H9 (cell line): ENCODE measurements around the gene NLE1. TPM values are rescaled to one million over a fixed set of nuclear protein-coding genes. Genes with fewer than 3 reads are reported as not detected.

ENCODE experiments used
- DNase-seq: peaks from one replicate; pipeline ENCODE4 v3.0.0-alpha.2; 2017
- H2AFZ ChIP-seq: one replicate; pipeline ENCODE4 v1.6.1; 2013; ENCODE audit warnings: mild to moderate bottlenecking, low read length, control low read depth, moderate library complexity
- H2AK5ac ChIP-seq: 2 replicates; pipeline ENCODE4 v1.6.1; 2013; ENCODE audit warnings: low read length, control low read depth, mixed read lengths; ENCODE audit not compliant: insufficient read length
- H2BK120ac ChIP-seq: one replicate; pipeline ENCODE4 v1.6.1; 2013; ENCODE audit warnings: low read depth, mild to moderate bottlenecking, low read length, control low read depth, inconsistent platforms; ENCODE audit not compliant: poor library complexity, severe bottlenecking
- H2BK12ac ChIP-seq: 2 replicates; pipeline ENCODE4 v1.6.1; 2013; ENCODE audit warnings: low read length, control low read depth, mixed read lengths, low read depth; ENCODE audit not compliant: insufficient read length
- H2BK15ac ChIP-seq: 2 replicates; pipeline ENCODE4 v1.6.1; 2013; ENCODE audit warnings: low read depth, low read length, control low read depth
- H2BK20ac ChIP-seq: one replicate; pipeline ENCODE4 v1.6.1; 2013; ENCODE audit warnings: low read depth, mild to moderate bottlenecking, low read length, control low read depth, inconsistent platforms; ENCODE audit not compliant: poor library complexity, severe bottlenecking
- H2BK5ac ChIP-seq: 2 replicates; pipeline ENCODE4 v1.6.1; 2013; ENCODE audit warnings: low read length, control low read depth, mixed read lengths; ENCODE audit not compliant: insufficient read length
- H3K14ac ChIP-seq: 2 replicates; pipeline ENCODE4 v1.6.1; 2013; ENCODE audit warnings: low read length, control low read depth; ENCODE audit not compliant: insufficient read depth
- H3K18ac ChIP-seq: 2 replicates; pipeline ENCODE4 v1.6.1; 2013; ENCODE audit warnings: low read depth, mild to moderate bottlenecking, mixed read lengths, low read length, control low read depth; ENCODE audit not compliant: insufficient read length
- H3K23ac ChIP-seq: 2 replicates; pipeline ENCODE4 v1.6.1; 2013; ENCODE audit warnings: low read length, control low read depth, mixed read lengths, low read depth; ENCODE audit not compliant: insufficient read length
- H3K23me2 ChIP-seq: 2 replicates; pipeline ENCODE4 v1.6.1; 2013; ENCODE audit warnings: low read depth, mild to moderate bottlenecking, mixed read lengths, low read length, control low read depth; ENCODE audit not compliant: insufficient read length, poor library complexity, severe bottlenecking
- H3K27ac ChIP-seq: 2 replicates; pipeline ENCODE4 v1.5.1; 2013; ENCODE audit warnings: low read length, control low read depth, mixed read lengths, low read depth; ENCODE audit not compliant: insufficient read length
- H3K27me3 ChIP-seq: 2 replicates; pipeline ENCODE4 v1.6.1; 2013; ENCODE audit warnings: low read length, control low read depth, inconsistent platforms; ENCODE audit not compliant: insufficient read depth
- H3K4ac ChIP-seq: 2 replicates; pipeline ENCODE4 v1.6.1; 2013; ENCODE audit warnings: low read depth, mild to moderate bottlenecking, control low read depth, inconsistent platforms, low read length, moderate library complexity
- H3K4me1 ChIP-seq: 2 replicates; pipeline ENCODE4 v1.6.1; 2013; ENCODE audit warnings: low read length, control low read depth, inconsistent platforms; ENCODE audit not compliant: insufficient read depth
- H3K4me2 ChIP-seq: 2 replicates; pipeline ENCODE4 v1.6.1; 2013; ENCODE audit warnings: low read length, control low read depth, mixed read lengths; ENCODE audit not compliant: insufficient read length, insufficient read depth
- H3K56ac ChIP-seq: 2 replicates; pipeline ENCODE4 v1.6.1; 2013; ENCODE audit warnings: low read depth, mild to moderate bottlenecking, mixed read lengths, low read length, control low read depth; ENCODE audit not compliant: insufficient read length
- H3K79me1 ChIP-seq: 2 replicates; pipeline ENCODE4 v1.6.1; 2013; ENCODE audit warnings: low read depth, mild to moderate bottlenecking, moderate library complexity, low read length, control low read depth, inconsistent platforms; ENCODE audit not compliant: insufficient read depth, poor library complexity, severe bottlenecking
- H3K79me2 ChIP-seq: 2 replicates; pipeline ENCODE4 v1.6.1; 2013; ENCODE audit warnings: low read length, control low read depth, inconsistent platforms; ENCODE audit not compliant: insufficient read depth
- H3K9ac ChIP-seq: 2 replicates; pipeline ENCODE4 v1.6.1; 2013; ENCODE audit warnings: low read length, control low read depth, mixed read lengths; ENCODE audit not compliant: insufficient read length; ENCODE audit errors: extremely low read depth
- H3K9me3 ChIP-seq: one replicate; pipeline ENCODE4 v1.6.1; 2013; ENCODE audit warnings: low read depth, low read length, inconsistent platforms; ENCODE audit not compliant: control insufficient read depth
- H3T11ph ChIP-seq: one replicate; pipeline ENCODE4 v1.6.1; 2013; ENCODE audit warnings: mild to moderate bottlenecking, low read length, control low read depth, inconsistent platforms
- H4K20me1 ChIP-seq: one replicate; pipeline ENCODE4 v1.6.1; 2013; ENCODE audit not compliant: control insufficient read depth, insufficient read length, insufficient read depth
- H4K5ac ChIP-seq: 2 replicates; pipeline ENCODE4 v1.6.1; 2013; ENCODE audit warnings: low read depth, mild to moderate bottlenecking, mixed read lengths, low read length, control low read depth; ENCODE audit not compliant: insufficient read length
- H4K8ac ChIP-seq: replicated peaks from 2 replicates; pipeline ENCODE4 v1.6.1; 2013; ENCODE audit warnings: low read length, control low read depth, mixed read lengths, low read depth; ENCODE audit not compliant: insufficient read length
- H4K91ac ChIP-seq: 2 replicates; pipeline ENCODE4 v1.6.1; 2013; ENCODE audit warnings: low read depth, mild to moderate bottlenecking, moderate library complexity, mixed read lengths, low read length, control low read depth; ENCODE audit not compliant: insufficient read length
- H3K27ac Mint-ChIP-seq, 3 experiments: 2 replicates in 2 of 3; 3 replicates in 1 of 3; pipeline ENCODE4 v1.8.0; 2020 to 2021; ENCODE audit warnings: mixed read lengths in 3 of 3, mild to moderate bottlenecking in 1 of 3, moderate library complexity in 1 of 3
- H3K27me3 Mint-ChIP-seq: 2 replicates; pipeline ENCODE4 v1.8.0; 2021; ENCODE audit warnings: low read depth, mild to moderate bottlenecking, moderate library complexity, mixed read lengths
- H3K36me3 Mint-ChIP-seq, 3 experiments: 2 replicates in 2 of 3; 3 replicates in 1 of 3; pipeline ENCODE4 v1.8.0; 2020 to 2021; ENCODE audit warnings: low read depth in 3 of 3, mixed read lengths in 3 of 3; ENCODE audit not compliant: insufficient read depth in 1 of 3
- H3K4me1 Mint-ChIP-seq, 2 experiments: 2 replicates each; pipeline ENCODE4 v1.8.0; 2020; ENCODE audit warnings: mixed read lengths in 2 of 2
- H3K4me3 Mint-ChIP-seq, 2 experiments: 2 replicates in 1 of 2; 3 replicates in 1 of 2; pipeline ENCODE4 v1.8.0; 2020 to 2021; ENCODE audit warnings: mild to moderate bottlenecking in 2 of 2, mixed read lengths in 2 of 2, moderate library complexity in 1 of 2
- H3K9me3 Mint-ChIP-seq, 2 experiments: 2 replicates in 1 of 2; 3 replicates in 1 of 2; pipeline ENCODE4 v1.8.0; 2020; ENCODE audit warnings: mild to moderate bottlenecking in 2 of 2, mixed read lengths in 2 of 2, moderate library complexity in 1 of 2
- CTCF ChIP-seq: fragments of 200-600 bp; sonication (generic); conservative IDR thresholded peaks from 3 replicates; pipeline ENCODE4 v1.8.0; 2021; ENCODE audit warnings: antibody characterized with exemption, mild to moderate bottlenecking
- WGBS: extraction: QIAGEN DNeasy Blood & Tissue Kit; methylation state at CpG from one replicate; pipeline ENCODE4 v1.1.7; 2013; ENCODE audit warnings: missing lambda C conversion rate, low lambda C conversion rate, mixed read lengths; ENCODE audit not compliant: insufficient read length; ENCODE audit errors: extremely low coverage; 5-methylcytosine and 5-hydroxymethylcytosine counted together
- total RNA-seq: library from RNA; stranded (reverse); gene quantifications from 2 replicates; pipeline ENCODE4 v1.2.1, GENCODE V29; 2021

The NLE1 gene
- total RNA-seq, 1 experiment from 2014 or later: 43.9 TPM

DNA sequence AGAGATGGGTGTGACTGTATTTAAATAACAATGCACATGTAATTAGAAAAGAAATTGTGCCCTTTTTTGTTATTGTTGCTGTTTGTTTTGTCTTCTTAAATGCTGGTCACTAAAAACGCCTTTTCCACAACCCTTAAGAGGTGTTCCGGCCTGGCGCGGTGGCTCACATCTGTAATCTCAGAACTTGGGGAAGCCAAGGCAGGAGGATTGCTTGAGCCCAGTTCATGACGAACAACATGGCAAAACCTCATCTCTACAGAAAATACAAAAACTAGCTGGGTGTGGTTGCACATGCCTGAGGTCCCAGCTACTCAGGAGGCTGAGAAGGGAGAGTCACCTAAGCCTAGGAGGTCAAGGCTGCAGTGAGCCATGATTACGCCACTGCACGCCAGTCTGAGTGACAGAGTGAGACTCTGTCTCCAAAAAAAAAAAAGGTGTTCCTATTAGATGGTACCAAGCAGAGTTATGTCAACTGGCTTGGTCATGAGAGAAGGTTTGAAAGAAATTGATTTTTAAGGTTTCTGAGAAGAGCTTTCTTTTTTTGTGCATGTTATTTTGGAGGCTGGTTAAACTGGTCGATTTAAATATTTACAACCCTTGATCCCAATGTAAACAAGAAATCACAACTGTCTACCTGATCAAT is 55.1 kb downstream of the NLE1 start:
- H3K9ac ChIP-seq: no peak overlapping the region
- H3T11ph ChIP-seq: no peak overlapping the region
- no peak overlapping the region for H4K91ac ChIP-seq
- no peaks in the 10 kb centered on the region for H3K27me3 ChIP-seq
- no peak overlapping the region for H3K27ac ChIP-seq
- no peaks in the 10 kb centered on the region for H4K20me1 ChIP-seq
- H3K23me2 ChIP-seq: peaks cover 15% of the 10 kb centered on the region
- no peaks in the 10 kb centered on the region for H3K9me3 Mint-ChIP-seq
- H4K8ac ChIP-seq: no peak overlapping the region
- no peak for DNase-seq
- no peaks in the 10 kb centered on the region for H3K9me3 ChIP-seq
- H2BK5ac ChIP-seq: no peak overlapping the region
- H3K4me3 Mint-ChIP-seq: peak overlapping the region; percentile 81 to 92
- no peak overlapping the region for H3K4ac ChIP-seq
- H3K56ac ChIP-seq: no peak overlapping the region
- H3K23ac ChIP-seq: no peak overlapping the region
- no peak overlapping the region for H2BK20ac ChIP-seq
- no peaks in the 10 kb centered on the region for H3K36me3 Mint-ChIP-seq
- H4K5ac ChIP-seq: no peak overlapping the region
- H2AFZ ChIP-seq: no peak overlapping the region
- no peak for TF ChIP-seq CTCF
- H2AK5ac ChIP-seq: no peak overlapping the region
- H3K79me2 ChIP-seq: no peaks in the 10 kb centered on the region; the same call in 1 of the 2 replicates
- H3K4me1 Mint-ChIP-seq: peaks cover 55 to 56% of the 10 kb centered on the region in 2 experiments
- H2BK120ac ChIP-seq: no peak overlapping the region
- H3K4me1 ChIP-seq: peaks cover 5% of the 10 kb centered on the region; the same call in 1 of the 2 replicates
- no peak overlapping the region for H3K14ac ChIP-seq
- no peak overlapping the region; a peak in 1 of 7 replicates for H3K27ac Mint-ChIP-seq
- no peak overlapping the region for H2BK12ac ChIP-seq
- H2BK15ac ChIP-seq: no peak overlapping the region
- no peaks in the 10 kb centered on the region; the same call in 1 of the 2 replicates for H3K27me3 Mint-ChIP-seq
- no peak overlapping the region for H3K18ac ChIP-seq
- no peaks in the 10 kb centered on the region for H3K79me1 ChIP-seq
- WGBS: no CpG with 5 or more reads among the region's 8 CpGs
- no peak overlapping the region for H3K4me2 ChIP-seq
